Endodermal cell (in vitro differentiated cells): ENCODE data around the gene CIDEC. TPM values are rescaled to one million over a fixed set of nuclear protein-coding genes. Genes with fewer than 3 reads are reported as not detected.

Source experiments
- DNase-seq: peaks from one replicate; pipeline ENCODE4 v3.0.0-alpha.2; 2017
- H3K27ac ChIP-seq: 2 replicates; pipeline ENCODE4 v1.5.1; 2013; ENCODE audit warnings: mild to moderate bottlenecking, low read depth, low read length, moderate library complexity
- H3K27me3 ChIP-seq: 2 replicates; pipeline ENCODE4 v1.6.1; 2013; ENCODE audit warnings: mild to moderate bottlenecking, low read length, moderate library complexity; ENCODE audit not compliant: insufficient read depth, control insufficient read depth, poor library complexity, severe bottlenecking
- H3K36me3 ChIP-seq: 2 replicates; pipeline ENCODE4 v1.7.0; 2013; ENCODE audit warnings: mild to moderate bottlenecking, low read length, moderate library complexity; ENCODE audit not compliant: control insufficient read depth, insufficient read depth
- H3K4me1 ChIP-seq: one replicate; pipeline ENCODE4 v1.7.0; 2013; ENCODE audit warnings: low read length; ENCODE audit not compliant: control insufficient read depth, insufficient read depth
- H3K4me3 ChIP-seq: 2 replicates; pipeline ENCODE4 v1.5.1; 2013; ENCODE audit warnings: mild to moderate bottlenecking, low read length, moderate library complexity
- H3K9ac ChIP-seq: 2 replicates; pipeline ENCODE4 v1.6.1; 2013; ENCODE audit warnings: mild to moderate bottlenecking, low read length, moderate library complexity; ENCODE audit not compliant: poor library complexity, severe bottlenecking; ENCODE audit errors: extremely low read depth
- H3K9me3 ChIP-seq: 2 replicates; pipeline ENCODE4 v1.6.1; 2013; ENCODE audit warnings: mild to moderate bottlenecking, low read length, moderate library complexity; ENCODE audit not compliant: control insufficient read depth
- H3K27ac Mint-ChIP-seq: 2 replicates; pipeline ENCODE4 v1.8.0; 2020; ENCODE audit warnings: mixed read lengths
- H3K27me3 Mint-ChIP-seq: 2 replicates; pipeline ENCODE4 v1.8.0; 2021; ENCODE audit warnings: mild to moderate bottlenecking, mixed read lengths; ENCODE audit not compliant: insufficient read depth
- H3K36me3 Mint-ChIP-seq: 2 replicates; pipeline ENCODE4 v1.8.0; 2020; ENCODE audit warnings: low read depth, mixed read lengths
- H3K4me1 Mint-ChIP-seq: 2 replicates; pipeline ENCODE4 v1.8.0; 2020; ENCODE audit warnings: mixed read lengths
- H3K4me3 Mint-ChIP-seq: 2 replicates; pipeline ENCODE4 v1.8.0; 2020; ENCODE audit warnings: mild to moderate bottlenecking, moderate library complexity, mixed read lengths
- H3K9me3 Mint-ChIP-seq: 2 replicates; pipeline ENCODE4 v1.8.0; 2020; ENCODE audit warnings: mild to moderate bottlenecking, mixed read lengths
- WGBS, 2 experiments: methylation state at CpG; one replicate each; pipeline versions ENCODE4 v1.1.5 to v1.1.7; 2013; ENCODE audit warnings: missing lambda C conversion rate in 2 of 2, mixed read lengths in 1 of 2; ENCODE audit not compliant: insufficient coverage in 1 of 2, insufficient read length in 1 of 2; 5-methylcytosine and 5-hydroxymethylcytosine counted together
- total RNA-seq, 2 donors: library from RNA; stranded (reverse); fragmentation: NEBNext Ultra II Directional in 1 of 2; extraction: Animal tissue kit (Norgen Biotek cat#: 25700) in 1 of 2; gene quantifications; 2 replicates in 1 of 2; 3 replicates in 1 of 2; pipeline ENCODE4 v1.2.1, GENCODE V29; 2021
- TF ChIP-seq, protein P1 (sequence below): fragments of 200-600 bp; sonication (generic); conservative IDR thresholded peaks from 2 replicates; pipeline ENCODE4 v1.5.0; 2021; ENCODE audit warnings: antibody characterized with exemption, mild to moderate bottlenecking

Gene CIDEC
- total RNA-seq, 2 donors from 2014 or later: not detected

DNA sequence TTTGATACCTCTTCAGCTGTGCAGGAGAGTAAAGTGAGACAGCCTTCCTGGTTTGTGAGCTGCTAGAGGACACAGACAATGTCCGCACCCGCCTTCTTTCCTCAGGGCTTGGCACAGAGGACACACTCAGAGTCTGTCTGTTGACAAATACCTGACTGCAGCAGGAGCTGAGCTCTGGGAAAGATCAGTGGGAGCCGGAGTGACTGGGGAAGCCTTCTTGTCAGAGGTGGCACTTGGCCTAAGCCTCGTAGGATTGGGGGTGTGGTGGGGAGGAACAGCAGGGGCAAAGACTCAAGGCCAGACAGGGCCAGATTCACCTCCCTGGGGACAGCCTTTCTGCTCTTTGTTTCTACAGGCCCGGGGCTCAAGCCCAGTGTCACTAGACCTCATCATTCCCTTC is 33.5 kb upstream of the CIDEC start:
- Histone ChIP-seq H3K27ac (no peak overlapping the region), H3K4me3 (no peak overlapping the region), H3K9me3 (no peaks in the 10 kb centered on the region), H3K9ac (no peak overlapping the region), H3K27me3 (peaks cover 10% of the 10 kb centered on the region), H3K36me3 (no peaks in the 10 kb centered on the region), H3K4me1 (no peaks in the 10 kb centered on the region)
- no peaks in the 10 kb centered on the region for H3K27me3 Mint-ChIP-seq
- H3K9me3 Mint-ChIP-seq: no peaks in the 10 kb centered on the region
- peaks cover 16% of the 10 kb centered on the region for H3K4me1 Mint-ChIP-seq
- no peak for DNase-seq
- H3K27ac Mint-ChIP-seq: no peak overlapping the region
- no peaks in the 10 kb centered on the region for H3K36me3 Mint-ChIP-seq
- TF ChIP-seq, protein P1, sequence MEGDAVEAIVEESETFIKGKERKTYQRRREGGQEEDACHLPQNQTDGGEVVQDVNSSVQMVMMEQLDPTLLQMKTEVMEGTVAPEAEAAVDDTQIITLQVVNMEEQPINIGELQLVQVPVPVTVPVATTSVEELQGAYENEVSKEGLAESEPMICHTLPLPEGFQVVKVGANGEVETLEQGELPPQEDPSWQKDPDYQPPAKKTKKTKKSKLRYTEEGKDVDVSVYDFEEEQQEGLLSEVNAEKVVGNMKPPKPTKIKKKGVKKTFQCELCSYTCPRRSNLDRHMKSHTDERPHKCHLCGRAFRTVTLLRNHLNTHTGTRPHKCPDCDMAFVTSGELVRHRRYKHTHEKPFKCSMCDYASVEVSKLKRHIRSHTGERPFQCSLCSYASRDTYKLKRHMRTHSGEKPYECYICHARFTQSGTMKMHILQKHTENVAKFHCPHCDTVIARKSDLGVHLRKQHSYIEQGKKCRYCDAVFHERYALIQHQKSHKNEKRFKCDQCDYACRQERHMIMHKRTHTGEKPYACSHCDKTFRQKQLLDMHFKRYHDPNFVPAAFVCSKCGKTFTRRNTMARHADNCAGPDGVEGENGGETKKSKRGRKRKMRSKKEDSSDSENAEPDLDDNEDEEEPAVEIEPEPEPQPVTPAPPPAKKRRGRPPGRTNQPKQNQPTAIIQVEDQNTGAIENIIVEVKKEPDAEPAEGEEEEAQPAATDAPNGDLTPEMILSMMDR: no peak
- no peak overlapping the region for H3K4me3 Mint-ChIP-seq
- 88 to 89% methylated on average over 2 to 5 of the region's 5 CpGs for WGBS, 2 experiments

DNA sequence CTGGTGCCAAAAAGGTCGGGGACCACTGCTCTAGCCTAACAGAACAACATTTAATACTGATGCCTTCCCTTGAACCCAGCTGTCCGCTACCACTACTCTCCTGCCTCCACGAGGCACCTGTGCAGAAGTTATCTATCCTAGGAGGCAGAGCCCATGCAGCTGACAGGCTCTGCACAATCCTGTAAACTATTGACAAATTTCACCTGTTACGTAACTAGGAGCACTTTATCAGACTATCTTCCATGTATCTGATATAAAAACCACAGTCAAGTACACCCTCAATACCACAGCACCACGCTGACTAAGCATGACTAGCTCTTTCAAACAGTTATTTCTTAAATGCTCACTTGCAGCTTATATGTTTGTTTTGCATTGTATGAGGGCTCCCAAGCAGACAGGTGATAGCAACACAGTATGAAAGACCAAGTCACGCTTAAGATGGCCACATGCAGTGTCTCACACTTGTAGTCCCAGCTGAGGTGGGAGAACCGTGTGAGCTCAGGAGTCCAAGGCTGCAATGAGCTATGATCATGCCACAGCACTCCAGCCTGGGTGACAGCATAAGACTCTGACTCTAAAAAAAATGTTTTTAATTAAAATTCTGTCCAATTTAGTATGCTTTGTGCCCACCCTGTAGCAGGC is 32.4 kb upstream of the CIDEC start:
- 94 to 95% methylated on average over 7 of the region's 7 CpGs for WGBS, 2 experiments

DNA sequence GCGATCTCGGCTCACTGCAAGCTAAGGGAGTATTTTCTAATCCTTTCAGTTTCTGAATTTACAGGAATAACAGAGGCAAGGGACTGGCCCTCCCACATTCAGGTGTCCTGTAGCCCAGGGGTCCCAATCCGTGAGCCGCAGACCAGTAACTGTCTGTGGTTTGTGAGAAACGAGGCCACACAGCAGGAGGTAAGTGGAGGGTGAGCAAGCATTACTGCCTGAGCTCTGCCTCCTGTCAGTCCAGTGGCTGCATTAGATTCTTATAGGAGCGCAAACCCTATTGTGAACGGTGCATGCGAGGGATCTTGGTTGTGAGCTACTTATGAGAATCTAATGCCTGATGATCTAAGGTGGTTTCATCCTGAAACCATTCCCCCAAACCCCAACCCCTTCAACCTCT is 31.8 kb upstream of the CIDEC start:
- H3K36me3 Mint-ChIP-seq: no peaks in the 10 kb centered on the region
- peaks cover 10% of the 10 kb centered on the region for H3K27me3 ChIP-seq
- no peaks in the 10 kb centered on the region for H3K36me3 ChIP-seq
- H3K27ac ChIP-seq: no peak overlapping the region
- H3K4me1 ChIP-seq: no peaks in the 10 kb centered on the region
- peaks cover 12% of the 10 kb centered on the region for H3K4me1 Mint-ChIP-seq
- H3K4me3 Mint-ChIP-seq: no peak overlapping the region
- TF ChIP-seq, protein P1: no peak
- no peak overlapping the region for H3K9ac ChIP-seq
- H3K4me3 ChIP-seq: no peak overlapping the region
- no peaks in the 10 kb centered on the region for H3K27me3 Mint-ChIP-seq
- H3K9me3 Mint-ChIP-seq: no peaks in the 10 kb centered on the region
- H3K9me3 ChIP-seq: no peaks in the 10 kb centered on the region
- 87 to 91% methylated on average over 7 to 8 of the region's 8 CpGs for WGBS, 2 experiments
- H3K27ac Mint-ChIP-seq: no peak overlapping the region
- no peak for DNase-seq

More for the DNA sequence above, 32.4 kb upstream of the CIDEC start:
- Mint-ChIP-seq H3K9me3 (no peaks in the 10 kb centered on the region), H3K36me3 (no peaks in the 10 kb centered on the region), H3K4me3 (no peak overlapping the region), H3K27me3 (no peaks in the 10 kb centered on the region), H3K27ac (no peak overlapping the region), H3K4me1 (peaks cover 15% of the 10 kb centered on the region)
- no peak overlapping the region for H3K27ac ChIP-seq
- H3K27me3 ChIP-seq: peaks cover 10% of the 10 kb centered on the region
- no peaks in the 10 kb centered on the region for H3K36me3 ChIP-seq
- TF ChIP-seq, protein P1: no peak
- no peaks in the 10 kb centered on the region for H3K4me1 ChIP-seq
- H3K4me3 ChIP-seq: no peak overlapping the region
- DNase-seq: no peak
- no peaks in the 10 kb centered on the region for H3K9me3 ChIP-seq
- H3K9ac ChIP-seq: no peak overlapping the region
